Fibroblast of skin of back (primary cell): ENCODE data around the gene FOXG1.

Experiments used
- DNase-seq: peaks from one replicate; pipeline ENCODE4 v3.0.0-alpha.2; 2013

The FOXG1 gene

GRCh38 chr14:28762303-28762954 is 4.2 kb upstream of the FOXG1 start:
- DNase-seq: no peak

GRCh38 chr14:28762955-28763326 is 3.6 kb upstream of the FOXG1 start:
- no peak for DNase-seq

- DNase-seq: no peak
These were observed 2.8 kb upstream of the FOXG1 start for GRCh38 chr14:28763751-28764256.

GRCh38 chr14:28764257-28765160 is 2.1 kb upstream of the FOXG1 start:
- no peak for DNase-seq

GRCh38 chr14:28765169-28765830 is 1.3 kb upstream of the FOXG1 start:
- no peak for DNase-seq

- DNase-seq: no peak
These were observed 637 bp upstream of the FOXG1 start for GRCh38 chr14:28765831-28766468.

GRCh38 chr14:28767030-28767852 is 654 bp downstream of the FOXG1 start:
- no peak for DNase-seq

- no peak for DNase-seq
These were observed 1.5 kb downstream of the FOXG1 start for GRCh38 chr14:28767853-28768741.

GRCh38 chr14:28769276-28769880 is 2.8 kb downstream of the FOXG1 start:
- DNase-seq: no peak

- DNase-seq: no peak
These were observed 3.5 kb downstream of the FOXG1 start for GRCh38 chr14:28770061-28770460.

GRCh38 chr14:28770630-28771029 is 4.0 kb downstream of the FOXG1 start:
- no peak for DNase-seq

GRCh38 chr14:28771168-28771567 is 4.6 kb downstream of the FOXG1 start:
- no peak for DNase-seq

GRCh38 chr14:28772613-28773012 is 6.0 kb downstream of the FOXG1 start:
- DNase-seq: no peak

GRCh38 chr14:28773176-28773575 is 6.6 kb downstream of the FOXG1 start:
- DNase-seq: no peak

GRCh38 chr14:28773861-28774691 is 7.5 kb downstream of the FOXG1 start:
- DNase-seq: no peak

- DNase-seq: no peak
These were observed 8.5 kb downstream of the FOXG1 start for GRCh38 chr14:28774764-28775735.

- DNase-seq: no peak
These were observed 10.1 kb downstream of the FOXG1 start for GRCh38 chr14:28776482-28777266.
